GM10266 (cell line): Measurements from ENCODE around the gene DNAH8.

Source experiments
- DNase-seq: peaks from one replicate; pipeline ENCODE4 v3.0.0; 2012; ENCODE audit errors: extremely low spot score
- TF ChIP-seq, protein P1 (sequence below): IDR thresholded peaks from 2 replicates; pipeline ENCODE4 v1.5.1; 2012; ENCODE audit warnings: mild to moderate bottlenecking, low read depth; ENCODE audit not compliant: control insufficient read depth, insufficient read depth; ENCODE audit errors: missing control alignments

DNAH8 gene

DNA sequence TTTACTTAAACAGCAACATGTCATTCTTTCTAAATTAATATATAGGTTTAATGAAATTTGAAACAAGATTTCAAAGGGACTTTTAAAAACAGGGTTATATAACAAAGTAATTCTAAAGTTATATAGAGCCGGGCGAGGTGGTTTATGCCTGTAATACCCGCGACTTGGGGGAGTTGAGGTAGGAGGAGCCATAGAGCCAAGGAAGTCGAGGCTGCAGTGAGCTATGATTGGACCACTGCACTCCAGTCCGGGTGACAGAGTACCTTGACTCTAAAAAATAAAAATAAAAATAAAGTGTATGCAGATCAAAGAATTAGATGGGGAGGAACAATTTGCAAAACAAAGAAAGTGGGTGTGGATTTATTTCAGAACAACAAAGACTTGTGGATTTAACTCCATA lies 182.4 kb downstream of the DNAH8 start:
- TF ChIP-seq, protein P1, sequence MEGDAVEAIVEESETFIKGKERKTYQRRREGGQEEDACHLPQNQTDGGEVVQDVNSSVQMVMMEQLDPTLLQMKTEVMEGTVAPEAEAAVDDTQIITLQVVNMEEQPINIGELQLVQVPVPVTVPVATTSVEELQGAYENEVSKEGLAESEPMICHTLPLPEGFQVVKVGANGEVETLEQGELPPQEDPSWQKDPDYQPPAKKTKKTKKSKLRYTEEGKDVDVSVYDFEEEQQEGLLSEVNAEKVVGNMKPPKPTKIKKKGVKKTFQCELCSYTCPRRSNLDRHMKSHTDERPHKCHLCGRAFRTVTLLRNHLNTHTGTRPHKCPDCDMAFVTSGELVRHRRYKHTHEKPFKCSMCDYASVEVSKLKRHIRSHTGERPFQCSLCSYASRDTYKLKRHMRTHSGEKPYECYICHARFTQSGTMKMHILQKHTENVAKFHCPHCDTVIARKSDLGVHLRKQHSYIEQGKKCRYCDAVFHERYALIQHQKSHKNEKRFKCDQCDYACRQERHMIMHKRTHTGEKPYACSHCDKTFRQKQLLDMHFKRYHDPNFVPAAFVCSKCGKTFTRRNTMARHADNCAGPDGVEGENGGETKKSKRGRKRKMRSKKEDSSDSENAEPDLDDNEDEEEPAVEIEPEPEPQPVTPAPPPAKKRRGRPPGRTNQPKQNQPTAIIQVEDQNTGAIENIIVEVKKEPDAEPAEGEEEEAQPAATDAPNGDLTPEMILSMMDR = no peak
- DNase-seq = no peak

DNA sequence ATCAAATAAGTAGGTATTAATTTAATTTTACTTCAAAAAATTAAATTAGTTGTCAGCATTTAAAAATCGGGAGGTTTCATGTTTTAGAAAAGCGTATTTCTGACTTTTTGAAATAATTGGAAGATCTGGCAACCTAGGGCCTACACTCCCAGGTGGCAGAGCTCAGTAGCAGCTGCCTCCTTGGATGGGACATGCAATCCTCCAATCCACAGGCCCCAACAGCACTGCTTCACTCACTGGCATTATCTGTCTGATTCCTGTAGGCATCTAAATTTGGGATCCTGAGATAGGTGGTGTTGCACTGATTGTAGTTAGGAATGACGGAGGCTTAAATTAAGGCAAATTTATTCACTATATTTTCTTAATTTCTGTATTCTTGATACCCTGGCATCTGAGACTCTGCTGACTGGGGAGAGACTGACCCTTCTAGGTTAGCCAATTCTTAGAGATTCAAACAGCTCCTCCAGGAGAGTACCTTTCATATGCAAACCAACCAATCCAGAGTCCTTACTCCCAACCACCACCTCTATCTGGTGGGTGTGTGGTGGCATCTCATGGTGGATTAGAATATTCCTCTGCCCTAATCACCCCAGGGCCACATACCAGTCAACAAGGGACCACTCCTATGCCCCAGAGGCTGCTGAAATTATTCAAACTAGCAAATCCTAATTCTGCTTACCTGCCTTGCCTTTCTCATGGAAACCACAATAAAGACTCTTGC lies 186.9 kb downstream of the DNAH8 start:
- DNase-seq = no peak
- TF ChIP-seq, protein P1 = no peak

DNA sequence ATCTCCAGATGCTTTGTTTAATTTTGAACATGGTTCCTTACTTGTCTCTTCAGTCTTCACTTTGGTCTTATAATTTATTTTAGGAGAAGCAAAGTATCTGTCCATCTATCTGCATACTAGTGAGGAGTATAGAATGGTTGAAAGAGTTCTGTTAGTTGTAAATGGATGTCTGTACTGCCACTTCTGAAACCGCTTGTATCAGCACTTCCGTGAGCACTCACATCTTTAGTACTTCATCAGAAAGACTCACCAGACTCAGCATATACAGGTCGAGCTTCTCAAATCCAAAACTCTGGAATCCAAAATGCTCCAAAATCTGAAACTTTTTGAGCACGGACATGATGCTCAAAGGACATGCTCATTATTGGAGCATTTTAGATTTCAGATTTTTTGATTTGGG lies 191.5 kb downstream of the DNAH8 start:
- TF ChIP-seq, protein P1 = no peak
- no peak for DNase-seq

DNA sequence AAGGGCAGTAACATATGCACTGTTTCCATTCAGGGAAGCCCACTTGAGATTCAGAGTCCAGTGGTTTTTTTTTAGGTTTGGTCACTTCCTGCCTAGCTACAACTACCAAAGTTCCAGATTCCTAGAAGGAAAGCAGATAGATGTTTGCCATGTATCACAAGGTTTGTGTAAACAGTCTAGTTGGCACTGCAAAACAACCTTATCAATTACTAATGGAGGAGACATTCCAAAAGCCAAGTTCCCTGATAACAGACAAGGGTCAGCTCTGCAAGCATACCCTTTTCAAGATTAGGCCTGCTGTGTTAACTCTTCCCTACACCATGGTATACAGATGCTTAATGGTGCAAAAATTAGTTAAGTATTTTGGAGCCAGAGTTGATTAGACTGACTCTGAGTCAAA lies 192.2 kb downstream of the DNAH8 start:
- TF ChIP-seq, protein P1 = no peak
- DNase-seq = no peak

DNA sequence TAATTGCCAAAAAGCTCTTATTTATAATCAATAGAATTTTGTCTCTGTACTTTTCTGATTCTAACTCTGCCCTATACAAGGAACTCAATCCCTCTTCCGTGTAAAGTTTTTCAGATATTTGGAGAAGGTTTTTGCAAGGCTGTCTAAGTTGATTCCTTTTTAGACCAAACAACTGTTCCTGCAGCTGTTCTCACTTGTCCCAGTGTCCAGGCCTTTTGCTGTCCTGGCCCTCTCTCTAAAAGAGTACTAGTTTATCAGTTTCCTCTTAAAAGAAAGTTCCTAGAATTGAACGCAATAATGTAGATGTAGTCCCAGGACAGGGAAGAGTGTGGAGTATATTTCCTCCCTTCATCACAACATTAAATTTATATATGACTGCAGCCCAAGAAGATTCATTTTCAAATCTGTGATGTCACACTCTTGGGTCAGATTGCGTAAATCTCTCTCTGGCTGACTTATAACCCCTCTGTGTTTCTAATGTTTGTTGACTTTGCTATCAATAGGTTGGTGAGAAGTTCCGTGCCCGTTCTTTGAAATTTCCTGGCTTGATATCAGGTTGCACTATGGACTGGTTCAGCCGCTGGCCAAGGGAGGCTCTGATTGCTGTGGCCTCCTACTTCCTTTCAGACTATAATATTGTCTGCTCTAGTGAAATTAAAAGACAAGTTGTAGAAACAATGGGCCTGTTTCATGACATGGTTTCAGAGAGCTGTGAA lies 194.1 kb downstream of the DNAH8 start:
- TF ChIP-seq, protein P1 = no peak
- no peak for DNase-seq

DNA sequence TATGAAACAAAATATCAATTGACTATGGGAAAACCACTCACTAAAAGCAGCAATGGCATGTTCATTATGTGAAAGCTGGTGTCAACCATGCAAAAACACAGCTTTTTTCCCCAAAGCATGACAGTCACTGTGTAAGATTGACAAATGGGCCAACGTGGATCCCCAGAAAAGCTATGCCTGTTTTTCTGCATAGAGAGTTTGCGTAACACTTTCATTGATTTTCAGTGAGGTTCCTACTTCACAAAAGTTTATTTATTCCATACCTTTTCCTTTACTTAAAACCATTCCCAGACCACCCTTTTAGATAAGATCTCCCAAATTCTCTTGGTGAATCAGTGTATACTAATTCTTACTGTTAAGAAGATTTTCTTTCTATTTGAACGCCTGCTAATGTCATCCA lies 195.1 kb downstream of the DNAH8 start:
- DNase-seq = no peak
- TF ChIP-seq, protein P1 = no peak

DNA sequence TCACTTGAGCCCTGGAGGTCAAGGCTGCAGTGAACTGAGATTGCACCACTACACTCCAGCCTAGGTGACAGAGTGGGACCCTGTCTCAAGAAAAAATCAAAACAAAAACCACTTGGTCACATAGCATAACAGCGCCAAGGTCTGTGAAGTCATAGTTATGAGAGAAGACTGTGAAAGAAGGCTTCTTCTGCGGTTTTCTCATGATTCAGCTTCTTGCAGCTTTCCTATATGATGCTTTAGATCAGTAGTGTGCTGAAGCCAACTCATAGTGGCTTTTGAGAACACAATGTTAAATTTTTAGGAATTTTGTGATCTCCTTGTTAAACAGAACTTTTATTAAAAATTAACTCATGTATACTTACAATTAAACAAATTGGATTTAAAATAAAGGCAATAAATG lies 197.3 kb downstream of the DNAH8 start:
- DNase-seq = no peak
- TF ChIP-seq, protein P1 = no peak
